Activated naive CD8-positive, alpha-beta T cell treated with anti-CD3 and anti-CD28 coated beads, Interleukin-2, amount 10 ng/mL, durations not matched to agents 7 days and 5 days (primary cell): Measurements from ENCODE around the gene HDAC4. TPM values are rescaled to one million over a fixed set of nuclear protein-coding genes. Genes with fewer than 3 reads are reported as not detected.

ENCODE experiments used
- ATAC-seq: fragments of 150-1000 bp; cut with Tn5 transposase; one replicate; pipeline ENCODE4 v1.10.0; 2021; ENCODE audit warnings: low read depth, moderate library complexity
- POLR2A ChIA-PET: fragments of 350-600 bp; sonication (Branson Sonifier 250); formaldehyde crosslinking; loops from one replicate; lab custom pipeline; 2021; ENCODE audit warnings: antibody characterized with exemption; lab: Charles Lee
- DNase-seq: peaks from one replicate; pipeline ENCODE4 v3.0.0; 2021
- H3K27ac Mint-ChIP-seq: one replicate; pipeline ENCODE4 v1.8.0; 2022; ENCODE audit warnings: mild to moderate bottlenecking, mixed read lengths
- H3K27me3 Mint-ChIP-seq: one replicate; pipeline ENCODE4 v1.8.0; 2022; ENCODE audit warnings: mild to moderate bottlenecking, moderate library complexity, mixed read lengths
- H3K36me3 Mint-ChIP-seq: one replicate; pipeline ENCODE4 v1.8.0; 2021; ENCODE audit warnings: mild to moderate bottlenecking, mixed read lengths
- H3K4me1 Mint-ChIP-seq: one replicate; pipeline ENCODE4 v1.8.0; 2021; ENCODE audit warnings: mixed read lengths
- H3K4me3 Mint-ChIP-seq: one replicate; pipeline ENCODE4 v1.8.0; 2022; ENCODE audit warnings: mild to moderate bottlenecking, moderate library complexity, mixed read lengths
- H3K9me3 Mint-ChIP-seq: one replicate; pipeline ENCODE4 v1.8.0; 2021; ENCODE audit warnings: mixed read lengths
- total RNA-seq, 2 experiments: library from RNA; stranded (reverse); gene quantifications; one replicate each; pipeline ENCODE4 v1.2.3, GENCODE V29; 2021

Gene HDAC4
- total RNA-seq, 2 experiments from 2014 or later, result 54.0 to 57.4 TPM

- no peaks in the 10 kb centered on the region for H3K27me3 Mint-ChIP-seq
- H3K4me3 Mint-ChIP-seq, result no peak overlapping the region
- POLR2A ChIA-PET, result no interaction called here
- ATAC-seq (no peak), DNase-seq (no peak)
- peaks cover 9% of the 10 kb centered on the region for H3K36me3 Mint-ChIP-seq
- H3K4me1 Mint-ChIP-seq, result no peaks in the 10 kb centered on the region
- H3K27ac Mint-ChIP-seq, result no peak overlapping the region
- H3K9me3 Mint-ChIP-seq, result no peaks in the 10 kb centered on the region
Observed at GRCh38 chr2:239061824-239062570, 338.8 kb downstream of the HDAC4 start.

GRCh38 chr2:239061121-239061666 is 339.6 kb downstream of the HDAC4 start:
- Mint-ChIP-seq H3K4me3 (no peak overlapping the region), H3K27ac (no peak overlapping the region)
- no peak for DNase-seq

GRCh38 chr2:239060676-239061075 is 340.1 kb downstream of the HDAC4 start:
- H3K27me3 Mint-ChIP-seq, result no peaks in the 10 kb centered on the region
- H3K27ac Mint-ChIP-seq, result no peak overlapping the region
- H3K36me3 Mint-ChIP-seq, result peaks cover 13% of the 10 kb centered on the region
- H3K4me1 Mint-ChIP-seq, result no peaks in the 10 kb centered on the region
- ATAC-seq (no peak), DNase-seq (no peak)
- H3K9me3 Mint-ChIP-seq, result no peaks in the 10 kb centered on the region
- H3K4me3 Mint-ChIP-seq, result no peak overlapping the region
- POLR2A ChIA-PET, result no interaction called here

More at GRCh38 chr2:239061121-239061666, 339.6 kb downstream of the HDAC4 start:
- ATAC-seq, result no peak
- POLR2A ChIA-PET, result no interaction called here
- Mint-ChIP-seq H3K9me3 (no peaks in the 10 kb centered on the region), H3K27me3 (no peaks in the 10 kb centered on the region), H3K36me3 (peaks cover 9% of the 10 kb centered on the region), H3K4me1 (no peaks in the 10 kb centered on the region)

- peaks cover 16% of the 10 kb centered on the region for H3K36me3 Mint-ChIP-seq
- DNase-seq, result no peak
- POLR2A ChIA-PET, result no interaction called here
- no peaks in the 10 kb centered on the region for H3K4me1 Mint-ChIP-seq
- no peak for ATAC-seq
- H3K27ac Mint-ChIP-seq, result no peak overlapping the region
- H3K9me3 Mint-ChIP-seq, result no peaks in the 10 kb centered on the region
- H3K4me3 Mint-ChIP-seq, result no peak overlapping the region
- no peaks in the 10 kb centered on the region for H3K27me3 Mint-ChIP-seq
Observed at GRCh38 chr2:239059854-239060253, 341.0 kb downstream of the HDAC4 start.

GRCh38 chr2:239058766-239059165 is 342.1 kb downstream of the HDAC4 start:
- Mint-ChIP-seq H3K4me3 (no peak overlapping the region), H3K27me3 (no peaks in the 10 kb centered on the region), H3K4me1 (no peaks in the 10 kb centered on the region), H3K9me3 (no peaks in the 10 kb centered on the region), H3K36me3 (peaks cover 16% of the 10 kb centered on the region), H3K27ac (no peak overlapping the region)
- POLR2A ChIA-PET, result no interaction called here
- ATAC-seq, result no peak
- no peak for DNase-seq

- no peaks in the 10 kb centered on the region for H3K9me3 Mint-ChIP-seq
- H3K4me3 Mint-ChIP-seq, result no peak overlapping the region
- DNase-seq (no peak), ATAC-seq (no peak)
- no peaks in the 10 kb centered on the region for H3K4me1 Mint-ChIP-seq
- no peaks in the 10 kb centered on the region for H3K27me3 Mint-ChIP-seq
- no peak overlapping the region for H3K27ac Mint-ChIP-seq
- peaks cover 21% of the 10 kb centered on the region for H3K36me3 Mint-ChIP-seq
- POLR2A ChIA-PET, result no interaction called here
Observed at GRCh38 chr2:239057533-239057932, 343.3 kb downstream of the HDAC4 start.

GRCh38 chr2:239056611-239057010 is 344.2 kb downstream of the HDAC4 start:
- no peak for DNase-seq
- Mint-ChIP-seq H3K27me3 (no peaks in the 10 kb centered on the region), H3K27ac (no peak overlapping the region), H3K4me1 (no peaks in the 10 kb centered on the region), H3K9me3 (no peaks in the 10 kb centered on the region), H3K4me3 (no peak overlapping the region), H3K36me3 (peaks cover 21% of the 10 kb centered on the region)
- no peak for ATAC-seq
- POLR2A ChIA-PET, result no interaction called here

- no peaks in the 10 kb centered on the region for H3K4me1 Mint-ChIP-seq
- DNase-seq (no peak), ATAC-seq (no peak)
- H3K36me3 Mint-ChIP-seq, result peaks cover 16% of the 10 kb centered on the region
- H3K4me3 Mint-ChIP-seq, result no peak overlapping the region
- H3K27ac Mint-ChIP-seq, result no peak overlapping the region
- no peaks in the 10 kb centered on the region for H3K27me3 Mint-ChIP-seq
- POLR2A ChIA-PET, result interaction anchor here (0.7 kb wide), 1 partner anchor 17 kb away, joined by 3 read pairs; no protein-coding TSS in a partner anchor
- H3K9me3 Mint-ChIP-seq, result no peaks in the 10 kb centered on the region
Observed at GRCh38 chr2:239055756-239056493, 344.9 kb downstream of the HDAC4 start.

- no peak overlapping the region for H3K27ac Mint-ChIP-seq
- no peaks in the 10 kb centered on the region for H3K9me3 Mint-ChIP-seq
- no peak overlapping the region for H3K4me3 Mint-ChIP-seq
- DNase-seq, result no peak
- POLR2A ChIA-PET, result no interaction called here
- no peak for ATAC-seq
- no peaks in the 10 kb centered on the region for H3K4me1 Mint-ChIP-seq
- no peaks in the 10 kb centered on the region for H3K27me3 Mint-ChIP-seq
- H3K36me3 Mint-ChIP-seq, result peaks cover 12% of the 10 kb centered on the region
Observed at GRCh38 chr2:239054921-239055320, 345.9 kb downstream of the HDAC4 start.

- no peaks in the 10 kb centered on the region for H3K27me3 Mint-ChIP-seq
- no peak for ATAC-seq
- no peak for DNase-seq
- peaks cover 12% of the 10 kb centered on the region for H3K36me3 Mint-ChIP-seq
- H3K4me1 Mint-ChIP-seq, result no peaks in the 10 kb centered on the region
- POLR2A ChIA-PET, result no interaction called here
- H3K4me3 Mint-ChIP-seq, result no peak overlapping the region
- H3K9me3 Mint-ChIP-seq, result no peaks in the 10 kb centered on the region
- peak overlapping the region; percentile 44 for H3K27ac Mint-ChIP-seq
Observed at GRCh38 chr2:239053801-239054503, 346.9 kb downstream of the HDAC4 start.

GRCh38 chr2:239052798-239053665 is 347.8 kb downstream of the HDAC4 start:
- no peaks in the 10 kb centered on the region for H3K27me3 Mint-ChIP-seq
- peaks cover 12% of the 10 kb centered on the region for H3K36me3 Mint-ChIP-seq
- H3K4me3 Mint-ChIP-seq, result no peak overlapping the region
- POLR2A ChIA-PET, result no interaction called here
- ATAC-seq (no peak), DNase-seq (no peak)
- H3K27ac Mint-ChIP-seq, result no peak overlapping the region
- H3K4me1 Mint-ChIP-seq, result no peaks in the 10 kb centered on the region
- H3K9me3 Mint-ChIP-seq, result no peaks in the 10 kb centered on the region

- DNase-seq (no peak), ATAC-seq (no peak)
- POLR2A ChIA-PET, result no interaction called here
- H3K4me3 Mint-ChIP-seq, result no peak overlapping the region
- no peaks in the 10 kb centered on the region for H3K4me1 Mint-ChIP-seq
- H3K27me3 Mint-ChIP-seq, result no peaks in the 10 kb centered on the region
- H3K36me3 Mint-ChIP-seq, result peaks cover 12% of the 10 kb centered on the region
- no peak overlapping the region for H3K27ac Mint-ChIP-seq
- H3K9me3 Mint-ChIP-seq, result no peaks in the 10 kb centered on the region
Observed at GRCh38 chr2:239051891-239052445, 348.9 kb downstream of the HDAC4 start.
